K562 (cell line): ENCODE measurements around the gene USP24. TPM values are rescaled to one million over a fixed set of nuclear protein-coding genes. Genes with fewer than 3 reads are reported as not detected.

Experiments
- ATAC-seq: fragments of 200-7000 bp; cut with Tn5 transposase; 3 replicates; pipeline ENCODE4 v1.9.1; 2020; ENCODE audit warnings: moderate library complexity
- BruUV-seq: library from RNA; stranded (reverse); fragments of 400-500 nt; replicated peaks from 2 replicates; lab custom pipeline; 2021; lab: Mats Ljungman, UMichigan
- CTCF ChIA-PET: fragments of 300-600 bp; formaldehyde crosslinking; extraction: SDS; loops from one replicate; lab custom pipeline; 2021; ENCODE audit warnings: low intra/inter-chr PET ratio; lab: Yijun Ruan, JAX
- POLR2A ChIA-PET: fragments of 300-600, 350-650 bp; sonication (Branson Sonifier 250); formaldehyde crosslinking; extraction: SDS; loops from one replicate; lab custom pipeline; 2021; ENCODE audit warnings: antibody characterized with exemption, inconsistent platforms; lab: Yijun Ruan, JAX
- DNase-seq, 4 experiments: peaks; one replicate each; pipeline versions ENCODE4 v3.0.0 to v3.0.0-alpha.2; 2011 to 2018; ENCODE audit warnings: low spot score in 3 of 4, mixed read lengths in 3 of 4; ENCODE audit errors: extremely low read depth in 1 of 4
- FAIRE-seq: peaks from 2 replicates; lab custom pipeline; 2011; peaks lifted over from hg19 to GRCh38; lab: Jason Lieb, UNC
- H2AFZ ChIP-seq: 2 replicates; pipeline ENCODE4 v1.6.0; 2011; ENCODE audit warnings: low read depth, low read length, control low read depth, inconsistent platforms
- H3K27ac ChIP-seq: fragments of 200-600 bp; 3 replicates; pipeline ENCODE4 v1.8.0; 2011; ENCODE audit warnings: low read depth, mild to moderate bottlenecking, control low read depth, inconsistent platforms, low read length, moderate library complexity, mixed read lengths; ENCODE audit errors: extremely low read depth
- H3K27me3 ChIP-seq, 2 experiments: fragments of 300-600 bp in 1 of 2; 2 replicates in 1 of 2; 3 replicates in 1 of 2; pipeline versions ENCODE4 v1.6.0 to v1.8.0; 2011; ENCODE audit warnings: inconsistent platforms in 2 of 2, low read length in 2 of 2, mild to moderate bottlenecking in 1 of 2, mixed read lengths in 1 of 2, moderate library complexity in 1 of 2; ENCODE audit not compliant: control insufficient read depth in 2 of 2, insufficient read depth in 2 of 2
- H3K36me3 ChIP-seq: fragments of 300-600 bp; 3 replicates; pipeline ENCODE4 v1.8.0; 2011; ENCODE audit warnings: mild to moderate bottlenecking, low read length, inconsistent platforms; ENCODE audit not compliant: control insufficient read depth, insufficient read depth
- H3K4me1 ChIP-seq, 2 experiments: fragments of 200-600 bp in 1 of 2; replicated peaks in 1 of 2; 2 replicates in 1 of 2; 3 replicates in 1 of 2; pipeline versions ENCODE4 v1.5.1 to v1.8.0; 2011; ENCODE audit warnings: inconsistent platforms in 2 of 2, low read length in 2 of 2, mild to moderate bottlenecking in 1 of 2, mixed read lengths in 1 of 2, moderate library complexity in 1 of 2; ENCODE audit not compliant: control insufficient read depth in 2 of 2, insufficient read depth in 2 of 2
- H3K4me2 ChIP-seq: 2 replicates; pipeline ENCODE4 v1.6.1; 2011; ENCODE audit warnings: low read length, control low read depth, inconsistent platforms, mixed read lengths; ENCODE audit not compliant: insufficient read depth
- H3K4me3 ChIP-seq: fragments of 200-600 bp; sonication (generic), shearing (Covaris generic); 2 replicates; pipeline ENCODE4 v1.5.1; 2016; ENCODE audit warnings: control low read depth, inconsistent platforms
- H3K79me2 ChIP-seq: fragments of 200-600 bp; 3 replicates; pipeline ENCODE4 v1.8.0; 2011; ENCODE audit warnings: low read length, inconsistent platforms; ENCODE audit not compliant: control insufficient read depth, insufficient read depth
- H3K9ac ChIP-seq, 2 experiments: 2 replicates each; pipeline versions ENCODE4 v1.6.0 to v1.6.1; 2011; ENCODE audit warnings: low read depth in 2 of 2, low read length in 2 of 2, control low read depth in 1 of 2, inconsistent platforms in 1 of 2, mild to moderate bottlenecking in 1 of 2, mixed read lengths in 1 of 2; ENCODE audit not compliant: insufficient read depth in 1 of 2
- H3K9me1 ChIP-seq: one replicate; pipeline ENCODE4 v1.6.0; 2011; ENCODE audit warnings: inconsistent platforms, mild to moderate bottlenecking, low read length, moderate library complexity; ENCODE audit not compliant: control insufficient read depth, insufficient read depth
- H3K9me3 ChIP-seq: replicated peaks from 2 replicates; pipeline ENCODE4 v1.5.1; 2011; ENCODE audit warnings: low read depth, low read length, inconsistent platforms; ENCODE audit not compliant: control insufficient read depth, insufficient read depth
- H4K20me1 ChIP-seq: replicated peaks from 2 replicates; pipeline ENCODE4 v1.6.1; 2011; ENCODE audit warnings: low read length, inconsistent platforms, mixed read lengths; ENCODE audit not compliant: control insufficient read depth, insufficient read depth
- HCFC1 ChIP-seq: IDR thresholded peaks from 2 replicates; pipeline ENCODE4 v1.6.1; 2012; ENCODE audit warnings: low read depth, low read length, improper control_type of control experiment
- HLTF ChIP-seq: fragments of 450-650 bp; IDR thresholded peaks from 2 replicates; pipeline ENCODE4 v1.6.1; 2016
- SMC3 ChIP-seq: conservative IDR thresholded peaks from 2 replicates; pipeline ENCODE4 v1.6.1; 2011; ENCODE audit warnings: low read depth, low read length, improper control_type of control experiment; ENCODE audit not compliant: insufficient read depth
- WGBS: fragments of 100-300 bp; shearing (Covaris generic); methylation state at CpG from one replicate; pipeline ENCODE4 v1.1.6; 2016; ENCODE audit warnings: low coverage, mixed read lengths; ENCODE audit not compliant: insufficient coverage; ENCODE audit errors: missing lambda C conversion rate; 5-methylcytosine and 5-hydroxymethylcytosine counted together
- in situ Hi-C: fragments of 300-500 bp; cut with MboI; formaldehyde crosslinking; loops from 4 replicates; pipeline ENCODE4 v1.15.0; 2018; ENCODE audit warnings: inconsistent platforms, mixed read lengths
- intact Hi-C: fragments of 100-400 bp; cut with micrococcal nuclease; formaldehyde crosslinking; loops from 2 replicates; pipeline ENCODE4 v1.14.2; 2022
- polyA plus RNA-seq, 8 experiments: library from polyadenylated mRNA; depleted of rRNA in 4 of 8; stranded (reverse) in 5 of 8; unstranded in 3 of 8; fragments of >200 nt; fragmentation: Nextera tagmentation in 2 of 8; fragmentation: Illumina TruSeq in 1 of 8; extraction: Ambion mirVana in 2 of 8; extraction: Trizol in 1 of 8; gene quantifications; 2 replicates each; pipeline versions ENCODE4 v1.2.1 to v1.2.3, GENCODE V29; 2011 to 2014; ENCODE audit warnings: inconsistent platforms in 1 of 8, missing spikeins in 1 of 8
- total RNA-seq, 7 experiments: library from RNA; depleted of rRNA in 6 of 7; stranded (reverse); fragments of >200 nt in 6 of 7; fragmentation: Illumina TruSeq in 2 of 7; extraction: Trizol in 2 of 7; gene quantifications; 2 replicates each; pipeline versions ENCODE4 v1.2.1 to v1.2.3, GENCODE V29; 2011 to 2021; ENCODE audit warnings: low replicate concordance in 1 of 7
- TF ChIP-seq, protein P1 (sequence below), 2 experiments: IDR thresholded peaks in 1 of 2; conservative IDR thresholded peaks in 1 of 2; 2 replicates each; pipeline ENCODE4 v1.6.1; 2016; ENCODE audit warnings: low read depth in 2 of 2, mild to moderate bottlenecking in 1 of 2, missing compliant biosample characterization in 1 of 2, missing genetic modification characterization in 1 of 2, moderate library complexity in 1 of 2

The USP24 gene
- total and polyA plus RNA-seq, 9 of the 15 experiments (the other 6 are each of a cell fraction or from before 2014, with no cell fraction given): 7.7 to 62.6 (median 36.8) TPM

DNA sequence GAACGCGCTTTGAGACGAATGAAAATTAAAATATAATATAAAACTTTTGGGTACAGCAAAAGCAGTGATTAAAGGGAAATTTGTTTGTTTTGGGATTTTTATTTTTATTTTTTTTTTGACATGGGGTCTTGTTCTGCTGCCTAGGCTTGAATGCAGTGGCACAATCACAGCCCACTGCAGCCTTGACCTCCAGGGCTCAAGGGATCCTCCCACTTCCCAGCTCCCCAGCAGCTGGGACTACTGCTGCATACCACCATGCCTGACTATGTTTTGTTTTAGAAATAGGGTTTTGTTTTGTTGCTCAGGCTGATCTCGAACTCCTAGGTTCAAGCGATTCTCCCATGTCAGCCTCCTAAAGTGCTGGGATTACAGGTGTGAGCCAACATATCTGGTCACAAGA, 30.3 kb downstream of the USP24 start:
- Histone ChIP-seq H2AFZ (no peak overlapping the region), H3K36me3 (peaks cover 6% of the 10 kb centered on the region; the same call in 2 of the 3 replicates), H3K9me1 (no peaks in the 10 kb centered on the region), H3K4me3 (no peak overlapping the region), H3K27me3 (no peaks in the 10 kb centered on the region), H3K9me3 (peaks cover 8% of the 10 kb centered on the region), H3K79me2 (peaks cover 97% of the 10 kb centered on the region), H3K4me1 (peaks cover 5 to 14% of the 10 kb centered on the region in 2 experiments; a peak in 3 of 5 replicates), H3K4me2 (no peak overlapping the region), H3K27ac (no peak overlapping the region), H4K20me1 (peaks cover 6% of the 10 kb centered on the region; the same call in 1 of the 2 replicates), H3K9ac (no peak overlapping the region)
- in situ Hi-C loops: no loop called here
- no TSS peak for BruUV-seq
- WGBS: 96% methylated on average over 5 of the region's 5 CpGs
- ATAC-seq (no peak), FAIRE-seq (peak; percentile 40), DNase-seq (no peak)
- TF ChIP-seq HLTF (no peak), HCFC1 (no peak), SMC3 (no peak)
- TF ChIP-seq, protein P1, sequence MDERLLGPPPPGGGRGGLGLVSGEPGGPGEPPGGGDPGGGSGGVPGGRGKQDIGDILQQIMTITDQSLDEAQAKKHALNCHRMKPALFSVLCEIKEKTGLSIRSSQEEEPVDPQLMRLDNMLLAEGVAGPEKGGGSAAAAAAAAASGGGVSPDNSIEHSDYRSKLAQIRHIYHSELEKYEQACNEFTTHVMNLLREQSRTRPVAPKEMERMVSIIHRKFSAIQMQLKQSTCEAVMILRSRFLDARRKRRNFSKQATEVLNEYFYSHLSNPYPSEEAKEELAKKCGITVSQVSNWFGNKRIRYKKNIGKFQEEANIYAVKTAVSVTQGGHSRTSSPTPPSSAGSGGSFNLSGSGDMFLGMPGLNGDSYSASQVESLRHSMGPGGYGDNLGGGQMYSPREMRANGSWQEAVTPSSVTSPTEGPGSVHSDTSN (CRISPR knock-in tag; IDR thresholded peaks at IDR 0.05; ENCODE audit: low read depth): no peak
- TF ChIP-seq, protein P1 (tag; conservative IDR thresholded peaks at IDR 0.05; ENCODE audit: low read depth): no peak
- POLR2A ChIA-PET: no interaction called here
- CTCF ChIA-PET: no interaction called here
- intact Hi-C loops: no loop called here
